Hindlimb muscle (tissue), 1 donor: ENCODE results near the gene GNG13. TPM values are rescaled to one million over a fixed set of nuclear protein-coding genes. Genes with fewer than 3 reads are reported as not detected.
A peak's percentile ranks its signal among the peaks of the same experiment; 100 is the strongest.

ENCODE experiments used
- DNase-seq: peaks from one replicate; pipeline ENCODE4 v3.0.0-alpha.2; 2013
- polyA plus RNA-seq: library from polyadenylated mRNA; unstranded; fragments of 120-200 nt; gene quantifications from one replicate; pipeline ENCODE4 v1.2.1, GENCODE V29; 2013; ENCODE audit not compliant: insufficient read length

GNG13 gene
- polyA plus RNA-seq, 1 donor = not detected

DNA sequence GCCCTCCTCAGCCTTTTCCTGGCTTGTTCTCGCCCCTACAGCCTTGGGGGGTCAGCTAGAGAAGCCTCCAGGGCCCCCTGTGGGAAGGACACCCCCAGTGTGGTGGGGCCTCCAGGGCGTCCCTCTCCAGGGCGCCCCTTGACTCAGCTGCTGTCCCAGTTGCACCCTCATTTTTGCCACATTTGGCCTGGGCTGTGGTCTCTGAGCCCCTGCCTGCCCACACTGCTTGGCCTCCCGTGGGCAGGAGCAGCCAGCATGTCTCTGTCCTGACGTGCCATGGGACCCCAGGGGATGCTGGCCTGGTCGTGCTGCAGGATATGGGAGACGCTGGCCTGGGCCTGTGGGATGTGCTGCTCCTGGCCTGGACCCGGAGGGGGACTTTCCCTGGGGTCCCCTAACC lies 7.1 kb downstream of the GNG13 start:
- no peak for DNase-seq

DNA sequence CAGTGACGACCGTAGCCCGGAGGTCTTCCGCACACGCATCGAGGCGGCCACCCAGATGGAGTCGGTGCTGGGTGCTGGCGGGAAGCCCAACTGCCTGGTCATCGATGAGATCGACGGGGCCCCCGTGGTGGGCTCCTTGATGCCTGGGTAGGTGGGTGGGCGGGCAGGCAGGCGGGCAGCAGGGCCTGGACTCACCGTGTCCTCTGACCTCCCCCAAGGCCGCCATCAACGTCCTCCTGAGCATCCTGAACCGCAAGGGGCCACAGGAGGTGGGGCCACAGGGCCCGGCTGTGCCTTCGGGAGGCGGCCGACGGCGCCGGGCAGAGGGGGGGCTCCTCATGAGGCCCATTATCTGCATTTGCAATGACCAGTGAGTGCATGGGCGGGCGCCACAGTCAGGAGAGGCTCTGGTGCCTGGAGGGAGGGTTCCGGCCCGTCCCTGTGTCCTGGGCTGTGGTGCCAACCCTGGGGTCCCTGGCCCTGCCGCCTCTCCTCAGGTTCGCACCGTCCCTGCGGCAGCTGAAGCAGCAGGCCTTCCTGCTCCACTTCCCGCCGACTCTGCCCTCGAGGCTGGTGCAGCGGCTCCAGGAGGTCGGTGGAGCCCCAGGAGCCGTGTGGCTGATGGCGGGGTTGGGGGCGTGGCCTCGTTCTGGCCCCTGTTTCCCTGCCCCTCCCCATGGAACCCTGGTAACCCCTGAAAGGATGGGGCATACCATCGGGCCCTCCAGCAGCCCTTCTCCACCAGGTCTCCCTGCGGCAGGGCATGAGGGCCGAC lies 8.1 kb downstream of the GNG13 start:
- no peak for DNase-seq

DNA sequence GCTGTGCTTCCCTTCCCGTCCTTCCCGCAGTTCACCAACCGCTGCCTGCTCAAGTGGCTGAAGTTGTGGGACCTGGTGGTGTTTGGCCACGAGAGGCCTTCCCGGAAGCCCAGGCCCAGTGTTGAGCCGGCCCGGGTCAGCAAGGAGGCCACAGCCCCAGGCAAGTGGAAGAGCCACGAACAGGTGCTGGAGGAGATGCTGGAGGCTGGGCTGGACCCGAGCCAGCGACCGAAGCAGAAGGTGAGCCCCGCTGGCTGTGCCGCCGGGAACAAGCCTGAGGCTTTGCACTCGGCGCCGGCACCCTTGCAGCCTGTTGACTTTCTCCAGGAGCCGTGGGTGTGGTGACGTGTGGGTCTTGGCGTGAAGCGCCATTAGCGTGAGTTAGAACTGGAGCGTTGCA lies 9.4 kb downstream of the GNG13 start:
- no peak for DNase-seq

DNA sequence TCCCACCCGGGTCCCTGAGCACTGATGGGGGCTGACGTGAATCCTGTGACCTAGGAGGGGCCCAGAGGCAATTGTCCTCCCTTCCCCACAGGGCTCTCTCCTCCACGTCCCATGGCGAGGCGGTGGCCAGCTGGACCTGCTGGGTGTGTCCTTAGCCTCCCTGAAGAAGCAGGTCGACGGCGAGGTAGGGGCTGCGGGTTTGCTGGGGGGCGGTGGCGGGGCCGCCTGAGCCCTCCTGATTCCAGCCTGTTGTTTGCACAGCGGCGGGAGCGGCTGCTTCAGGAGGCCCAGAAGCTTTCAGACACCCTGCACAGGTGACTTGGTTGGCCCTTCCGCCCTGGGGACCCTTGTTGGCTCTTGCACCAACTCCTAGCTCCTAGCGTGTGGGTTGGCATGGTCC lies 10.4 kb downstream of the GNG13 start:
- no peak for DNase-seq

DNA sequence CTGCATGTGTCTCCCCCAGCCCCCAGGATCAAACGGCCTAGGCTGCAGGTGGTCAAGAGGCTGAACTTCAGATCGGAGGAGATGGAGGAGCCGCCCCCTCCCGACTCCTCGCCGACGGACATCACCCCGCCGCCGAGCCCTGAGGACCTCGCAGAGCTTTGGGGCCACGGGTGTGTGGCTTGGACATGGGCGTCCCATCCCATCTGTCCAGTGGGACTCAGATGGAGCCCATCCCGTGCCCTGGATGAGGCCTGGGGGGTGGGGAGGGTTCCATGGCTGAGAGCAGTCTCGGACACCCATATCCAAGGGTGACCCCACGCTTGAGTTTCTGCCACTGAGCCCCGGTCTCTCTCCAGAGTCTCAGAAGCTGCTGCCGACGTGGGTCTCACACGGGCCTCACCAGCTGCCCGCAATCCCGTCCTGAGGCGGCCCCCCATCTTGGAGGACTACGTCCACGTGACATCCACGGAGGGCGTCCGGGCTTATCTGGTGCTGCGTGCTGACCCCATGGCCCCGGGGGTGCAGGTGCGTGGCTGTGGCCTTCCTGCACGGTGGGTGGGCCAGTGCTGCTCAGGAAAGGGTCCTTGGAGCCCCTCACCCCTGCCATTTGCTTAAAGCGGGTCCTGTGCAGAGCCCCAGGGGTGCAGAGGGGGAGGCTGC lies 11.2 kb downstream of the GNG13 start:
- no peak for DNase-seq

DNA sequence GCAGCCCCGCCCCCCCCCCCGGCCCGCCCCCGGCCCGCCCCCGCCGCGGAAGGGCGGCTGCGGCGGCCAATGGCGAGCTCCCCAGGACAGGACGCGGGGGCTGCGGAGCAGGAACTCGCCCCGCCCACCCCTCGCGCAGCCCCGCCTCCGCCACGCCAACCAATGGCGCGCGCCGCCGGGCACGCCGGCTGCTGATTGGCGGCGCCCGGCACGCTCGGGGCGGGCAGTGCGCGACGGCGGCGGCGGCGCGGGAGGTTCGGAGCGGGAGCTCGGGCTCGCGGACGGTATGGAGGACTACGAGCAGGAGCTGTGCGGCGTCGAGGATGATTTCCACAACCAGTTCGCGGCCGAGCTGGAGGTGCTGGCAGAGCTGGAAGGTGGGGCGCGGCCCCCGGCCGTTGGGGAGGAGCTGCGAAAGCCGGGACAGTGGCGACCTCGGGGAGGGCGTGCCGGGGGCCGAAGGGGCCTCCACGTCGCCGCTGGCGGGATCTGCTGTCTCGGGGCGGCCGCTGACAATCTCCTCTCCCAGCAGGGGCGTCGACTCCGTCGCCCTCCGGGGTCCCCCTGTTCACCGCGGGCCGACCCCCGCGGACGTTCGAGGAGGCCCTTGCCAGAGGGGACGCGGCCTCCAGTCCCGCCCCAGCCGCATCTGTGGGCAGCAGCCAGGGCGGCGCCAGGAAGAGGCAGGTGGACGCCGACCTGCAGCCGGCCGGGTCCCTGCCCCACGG lies 12.0 kb downstream of the GNG13 start, which contains the start of gene CHTF18:
Gene CHTF18 (plus strand): TSS at position 222 of the 728 bp plus-strand sequence. CDS start 65 bp downstream, at position 287.
- DNase-seq = peak; percentile 93

DNA sequence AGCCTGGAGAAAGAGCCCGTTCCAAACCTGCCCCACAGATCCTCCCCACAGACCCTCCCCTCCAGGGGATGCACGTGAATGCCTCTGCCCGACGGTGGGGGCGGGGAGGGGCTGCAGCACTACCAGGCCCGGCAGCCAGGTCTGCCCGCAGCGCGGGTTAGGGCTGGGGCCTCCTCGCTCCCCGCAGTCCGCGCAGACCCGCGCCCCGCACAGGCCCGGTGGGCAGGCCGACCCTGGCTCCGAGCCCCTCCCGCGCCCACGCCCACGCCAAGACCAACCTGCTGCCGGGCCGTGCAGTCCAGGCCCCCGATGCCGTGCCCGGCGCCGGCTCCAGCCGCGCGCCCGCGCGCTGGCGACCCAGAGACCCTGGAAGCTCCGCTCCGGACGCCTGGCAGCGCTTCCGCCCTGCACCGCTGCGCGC lies 12.5 kb downstream of the GNG13 start, which contains the start of gene RPUSD1:
Gene RPUSD1 (minus strand): TSS at position 404 of the 421 bp plus-strand sequence. CDS start 644 bp downstream, outside the sequence.
- DNase-seq = no peak

DNA sequence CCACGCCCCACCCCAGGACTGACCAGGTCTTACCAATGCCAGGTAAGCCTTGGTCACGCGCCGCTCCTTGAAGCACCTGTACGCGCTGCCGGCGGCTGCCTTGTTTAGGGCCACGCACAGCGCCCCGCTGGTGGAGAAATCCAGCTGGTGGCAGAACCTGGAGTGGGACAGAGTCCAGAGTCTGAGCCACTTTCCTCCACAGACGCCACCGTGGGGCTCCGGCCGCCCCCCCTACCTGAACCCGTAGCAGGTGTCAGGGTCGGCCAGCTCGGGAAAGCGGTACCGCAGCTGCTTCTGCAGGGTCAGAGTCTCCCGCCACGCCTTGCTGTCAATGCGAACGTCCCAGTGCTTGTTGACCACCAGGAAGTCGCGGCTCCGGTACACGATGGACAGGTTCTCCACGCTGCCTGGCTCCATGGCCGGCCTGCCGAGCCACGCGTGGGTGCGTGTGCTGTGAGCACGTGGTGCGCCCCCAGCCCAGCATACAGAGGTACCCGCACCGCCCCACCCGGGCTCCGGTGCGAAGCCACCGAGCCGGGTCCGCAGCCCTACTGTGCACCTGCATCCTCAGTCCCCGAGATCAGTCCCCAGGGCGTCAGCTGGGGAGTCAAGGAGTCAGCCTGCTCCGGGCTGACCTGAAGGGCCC lies 13.1 kb downstream of the GNG13 start:
- no peak for DNase-seq

DNA sequence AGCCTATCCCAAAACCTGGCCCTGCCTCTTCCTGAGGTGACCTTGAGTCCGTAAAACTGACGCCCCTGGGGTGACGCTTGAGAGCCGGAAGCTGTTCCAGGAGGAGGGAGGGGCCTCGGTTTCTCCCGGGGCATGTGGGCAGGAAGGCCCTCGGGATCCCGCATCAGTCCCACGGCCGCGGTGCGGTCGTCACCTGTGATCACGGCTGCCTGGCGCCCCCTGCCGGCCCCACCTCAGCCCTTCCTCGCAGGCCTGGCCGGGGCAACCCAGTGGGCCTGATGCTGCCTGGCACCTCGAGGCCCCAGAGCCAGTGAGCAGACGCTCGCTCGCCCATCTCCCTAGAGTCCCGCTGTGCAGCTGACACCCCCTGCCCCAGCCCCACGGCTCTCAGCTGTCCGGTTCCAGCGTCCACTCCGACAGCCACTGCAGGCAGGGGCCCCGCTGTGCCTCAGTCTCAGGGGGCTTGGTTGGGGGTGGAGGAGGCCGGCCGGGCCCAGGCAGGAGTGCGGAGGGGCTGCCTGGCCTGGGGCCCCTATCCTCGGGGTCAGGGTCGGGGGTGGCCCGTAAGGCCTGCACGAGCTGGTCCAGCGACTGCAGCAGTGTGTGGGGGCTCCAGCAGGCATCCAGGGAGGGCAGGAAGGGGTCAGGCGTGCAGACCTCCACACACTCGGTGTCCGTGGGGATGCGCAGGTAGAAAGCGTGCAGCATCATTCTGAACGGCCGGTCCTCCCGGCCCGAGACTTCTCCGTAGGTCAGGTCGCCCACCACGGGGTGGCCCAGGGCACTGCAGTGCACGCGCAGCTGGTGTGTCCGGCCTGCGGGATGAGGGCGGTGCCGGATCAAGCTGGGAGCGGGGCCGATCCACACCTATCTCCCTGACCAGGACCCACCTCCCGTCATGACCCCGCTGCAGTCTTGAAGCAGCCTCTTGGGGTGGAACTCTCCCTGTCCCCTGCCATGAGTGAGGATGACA lies 14.7 kb downstream of the GNG13 start:
- peak; percentile 27 for DNase-seq

DNA sequence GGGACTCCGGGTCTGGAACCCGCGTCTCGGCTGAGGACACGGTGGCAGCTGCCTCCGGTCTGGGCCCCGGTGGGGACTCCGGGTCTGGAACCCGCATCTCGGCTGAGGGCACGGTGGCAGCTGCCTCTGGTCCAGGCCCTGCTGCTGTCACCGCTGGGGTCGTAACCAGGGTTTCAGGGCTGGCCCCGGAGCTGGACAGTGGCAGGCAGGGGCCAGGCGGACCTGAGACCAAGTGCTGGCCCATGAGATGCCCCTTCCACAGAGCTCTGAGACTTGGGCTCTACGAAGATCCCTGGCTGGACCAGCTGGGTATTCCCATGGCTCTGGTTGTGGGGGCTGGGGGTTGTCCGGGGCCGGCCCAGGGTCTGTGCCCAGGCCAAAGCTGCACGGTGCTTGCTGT lies 16.1 kb downstream of the GNG13 start:
- DNase-seq = no peak

DNA sequence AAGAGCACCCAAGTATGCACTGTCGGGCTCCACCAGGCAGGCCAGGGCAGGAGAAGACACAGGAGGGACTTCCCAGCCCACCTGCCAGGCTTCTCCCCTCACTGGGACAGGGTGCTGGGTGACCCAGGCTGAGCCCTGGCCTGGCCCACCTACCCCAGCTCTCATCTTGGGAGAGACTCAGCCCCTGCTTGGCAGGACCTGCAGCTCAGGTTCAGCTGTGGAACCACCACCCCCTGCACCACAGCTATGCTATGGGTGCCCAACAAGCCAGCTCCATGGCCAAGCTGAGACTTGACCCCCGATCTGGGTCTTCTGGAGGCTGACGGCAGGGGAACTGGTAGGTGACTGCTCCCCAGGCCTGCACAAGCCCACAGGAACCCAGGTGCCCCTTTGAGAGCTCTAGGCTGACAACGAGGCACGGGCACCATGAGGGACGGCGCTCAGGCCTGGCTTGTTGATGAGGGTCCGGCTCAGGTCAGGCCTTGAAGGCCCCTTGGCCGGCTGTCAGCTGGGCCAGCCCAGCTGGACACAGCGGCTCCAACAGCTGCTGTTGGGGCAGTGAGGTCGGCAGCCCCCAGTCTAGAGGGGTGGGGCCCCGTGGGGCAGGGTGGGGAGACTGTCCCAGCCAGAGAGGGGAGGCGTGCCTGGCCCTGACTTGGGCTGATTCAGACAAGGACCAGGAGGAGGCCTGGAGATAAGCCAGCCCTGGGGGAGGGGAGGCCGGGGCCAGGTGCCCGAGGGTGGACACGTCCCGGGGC lies 17.0 kb downstream of the GNG13 start:
- no peak for DNase-seq

DNA sequence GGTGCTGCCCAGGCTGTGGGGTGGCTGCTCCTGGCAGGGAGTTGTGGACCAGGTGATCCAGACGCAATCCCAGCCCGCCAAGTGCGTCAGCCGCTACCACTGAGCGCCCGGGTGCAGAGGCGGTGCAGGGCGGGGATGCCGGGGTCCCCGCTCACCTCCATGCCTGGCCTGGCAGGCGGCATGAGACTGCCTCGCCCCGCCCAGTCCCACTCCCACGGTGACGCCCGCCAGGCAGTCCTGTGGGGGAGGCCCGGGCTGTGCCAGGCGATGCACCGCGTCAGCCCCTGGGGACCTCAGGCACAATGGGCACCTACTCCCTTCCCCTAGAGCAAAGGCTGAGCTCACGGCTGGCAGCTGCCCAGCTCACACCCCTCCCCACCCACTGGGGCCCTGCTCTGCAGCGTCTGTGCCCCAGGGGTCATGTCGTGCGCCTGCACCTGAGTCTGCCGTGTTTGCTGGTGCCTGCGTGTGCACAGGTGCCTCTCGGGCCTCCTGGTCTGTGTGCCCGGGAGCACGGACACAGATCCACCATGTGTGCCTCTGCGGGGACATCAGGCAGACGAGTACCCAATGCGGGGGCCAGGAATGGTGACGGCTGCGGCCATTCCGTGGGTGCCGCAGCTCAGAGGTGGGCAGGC lies 17.6 kb downstream of the GNG13 start:
- DNase-seq = no peak

DNA sequence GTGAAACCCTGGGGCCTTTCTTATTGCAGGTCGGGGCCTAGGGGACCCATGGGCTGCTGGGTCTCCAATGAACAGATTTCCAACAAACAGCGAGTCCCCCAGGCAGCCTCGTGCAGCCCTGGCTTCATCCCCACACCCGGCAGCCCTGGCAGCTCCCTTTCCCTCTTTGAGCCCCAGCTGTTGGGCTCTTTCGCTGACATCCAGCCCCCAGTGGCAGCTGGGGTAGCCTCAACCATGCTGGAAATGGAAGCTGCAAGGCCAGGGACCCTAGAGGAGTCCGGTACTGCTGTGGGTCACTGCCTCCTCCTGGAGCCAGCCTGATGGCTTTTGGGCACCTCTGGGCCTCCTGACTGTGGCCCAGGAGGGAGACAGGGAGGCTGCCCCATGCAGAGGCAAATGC lies 18.3 kb downstream of the GNG13 start:
- DNase-seq = no peak

DNA sequence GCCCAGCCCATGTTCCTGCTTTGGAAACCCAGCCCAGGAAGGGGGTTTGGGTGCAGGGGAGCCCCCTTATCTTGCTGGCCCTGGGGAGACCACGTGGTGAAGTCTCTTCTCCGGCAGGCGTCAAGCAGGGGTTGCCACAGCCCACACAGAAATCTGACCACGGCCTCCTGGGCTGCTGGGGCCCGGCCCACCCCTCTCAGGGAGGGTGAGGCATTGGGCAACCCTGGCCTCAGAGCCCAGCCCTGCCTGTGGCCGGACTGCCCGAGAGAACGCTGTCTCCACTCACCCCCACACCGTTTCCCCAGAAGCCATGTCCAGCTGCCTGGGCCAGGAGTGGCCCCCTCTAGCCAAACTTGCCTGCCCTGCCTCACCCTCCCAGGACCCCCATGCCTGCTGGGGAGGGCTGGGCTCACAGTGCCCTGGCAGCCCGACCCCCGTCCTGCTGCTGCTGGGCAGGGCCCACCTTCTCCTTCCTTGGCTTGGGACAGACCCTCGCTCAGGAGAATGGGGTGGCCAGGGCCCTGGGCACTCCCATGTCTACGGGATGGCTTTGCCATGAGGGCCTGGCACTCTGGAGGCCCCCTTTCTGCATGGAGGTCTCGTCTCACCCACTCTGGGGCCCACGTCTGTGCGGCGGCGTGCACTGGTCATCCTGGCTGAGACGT lies 19.1 kb downstream of the GNG13 start:
- DNase-seq = no peak

DNA sequence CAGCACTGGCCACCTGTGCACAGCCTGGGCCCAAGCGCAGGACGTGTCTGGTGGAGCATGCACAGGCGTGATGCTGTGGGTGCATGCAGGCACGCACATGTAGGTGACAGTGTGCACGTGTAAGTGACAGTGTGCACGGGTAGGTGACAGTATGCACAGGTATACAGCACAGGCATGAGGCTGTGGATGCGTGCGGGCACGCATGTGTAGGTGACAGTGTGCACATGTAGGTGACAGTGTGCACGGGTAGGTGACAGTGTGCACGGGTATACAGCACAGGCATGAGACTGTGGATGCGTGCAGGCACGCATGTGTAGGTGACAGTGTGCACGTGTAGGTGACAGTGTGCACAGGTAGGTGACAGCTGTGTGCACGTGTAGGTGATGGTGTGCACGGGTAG lies 20.2 kb downstream of the GNG13 start:
- no peak for DNase-seq

DNA sequence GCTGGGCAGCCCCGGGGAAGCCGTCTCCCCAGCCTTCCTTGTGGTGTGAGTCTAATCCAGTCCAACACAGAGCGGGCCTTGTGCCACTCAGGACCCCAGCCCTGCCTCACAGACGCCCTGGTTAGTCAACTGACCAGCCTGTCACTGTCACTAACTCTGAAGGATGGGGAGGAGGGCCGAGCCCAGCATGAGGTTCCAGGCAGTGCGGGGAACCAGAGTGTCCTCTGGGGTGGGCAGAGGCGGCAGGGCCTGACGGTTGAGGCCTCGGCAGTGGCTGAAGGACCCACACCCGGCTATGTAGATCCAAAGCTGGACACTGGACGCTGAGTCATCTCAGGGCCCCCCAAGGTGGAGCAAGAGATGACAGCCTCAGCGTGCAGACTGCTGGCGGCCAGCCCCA lies 21.0 kb downstream of the GNG13 start:
- no peak for DNase-seq

DNA sequence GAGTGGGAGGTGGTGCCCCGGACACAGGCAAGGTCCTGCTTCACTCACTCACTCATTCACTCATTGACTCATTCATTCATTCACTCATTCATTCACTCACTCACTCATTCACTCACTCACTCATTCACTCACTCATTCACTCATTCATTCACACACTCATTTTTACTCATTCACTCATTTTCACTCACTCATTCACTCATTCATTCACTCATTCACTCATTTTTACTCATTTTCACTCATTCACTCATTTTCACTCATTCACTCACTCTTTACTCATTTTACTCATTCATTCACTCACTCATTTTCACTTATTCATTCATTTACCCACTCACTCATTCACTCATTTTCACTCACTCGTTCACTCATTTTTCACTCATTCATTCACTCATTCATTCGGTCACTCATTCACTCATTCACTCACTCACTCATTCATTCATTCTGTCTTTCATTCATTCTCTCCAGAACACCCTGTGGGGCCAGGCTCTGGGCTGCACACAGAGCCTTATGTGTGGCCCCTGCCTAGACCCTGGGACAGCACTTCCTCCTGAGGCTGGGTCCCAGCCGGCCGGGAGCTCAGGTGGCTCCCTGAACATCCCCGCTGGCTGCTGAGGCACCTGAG lies 21.5 kb downstream of the GNG13 start:
- DNase-seq = no peak

DNA sequence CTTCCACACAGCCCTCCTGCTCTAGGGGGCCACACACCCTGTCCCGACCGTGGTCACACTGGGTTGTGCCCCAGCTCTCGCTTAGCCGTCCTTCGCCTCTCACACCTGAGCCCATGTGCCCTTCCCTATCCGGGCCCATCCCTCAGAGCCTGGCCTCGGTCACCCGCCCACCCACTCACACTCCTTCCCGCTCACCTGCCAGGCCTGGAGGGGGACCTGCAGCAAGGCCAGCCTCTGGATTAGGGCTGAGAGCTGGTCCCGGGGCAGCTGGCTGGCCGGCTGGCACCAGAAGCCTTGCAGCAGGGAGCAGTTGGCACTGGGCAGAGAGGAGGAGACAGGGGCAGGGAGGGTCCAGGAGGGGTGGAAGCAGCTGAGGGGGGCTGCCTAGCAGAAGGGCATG lies 22.1 kb downstream of the GNG13 start:
- no peak for DNase-seq

DNA sequence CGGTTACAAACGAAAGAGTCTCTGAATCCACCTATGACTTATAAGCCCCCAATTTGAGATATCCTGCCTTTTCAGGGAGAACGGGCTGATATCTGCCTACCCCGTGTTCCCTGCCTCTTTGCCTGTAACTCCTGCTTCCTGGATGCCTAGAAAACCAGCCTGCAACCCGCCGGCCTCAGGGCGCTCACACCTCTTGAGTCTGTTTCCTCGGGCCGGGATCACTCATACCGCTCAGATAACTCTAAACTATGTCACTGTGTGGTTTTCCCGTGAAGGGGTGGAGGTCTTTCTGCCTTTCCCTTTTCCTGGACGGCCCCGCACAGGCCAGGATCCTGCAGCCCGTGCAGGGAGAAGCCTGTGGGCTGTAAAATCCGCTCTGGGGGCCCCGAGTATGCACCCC lies 22.7 kb downstream of the GNG13 start:
- DNase-seq = no peak
